GM21723 (cell line): ENCODE results near the gene RPS6KA2.

ENCODE experiments used
- ATAC-seq: cut with Tn5 transposase; IDR thresholded peaks from one replicate; pipeline ENCODE4 v1.9.1; 2021; ENCODE audit warnings: mild to moderate bottlenecking, moderate library complexity; ENCODE audit not compliant: unreplicated experiment

The RPS6KA2 gene

DNA sequence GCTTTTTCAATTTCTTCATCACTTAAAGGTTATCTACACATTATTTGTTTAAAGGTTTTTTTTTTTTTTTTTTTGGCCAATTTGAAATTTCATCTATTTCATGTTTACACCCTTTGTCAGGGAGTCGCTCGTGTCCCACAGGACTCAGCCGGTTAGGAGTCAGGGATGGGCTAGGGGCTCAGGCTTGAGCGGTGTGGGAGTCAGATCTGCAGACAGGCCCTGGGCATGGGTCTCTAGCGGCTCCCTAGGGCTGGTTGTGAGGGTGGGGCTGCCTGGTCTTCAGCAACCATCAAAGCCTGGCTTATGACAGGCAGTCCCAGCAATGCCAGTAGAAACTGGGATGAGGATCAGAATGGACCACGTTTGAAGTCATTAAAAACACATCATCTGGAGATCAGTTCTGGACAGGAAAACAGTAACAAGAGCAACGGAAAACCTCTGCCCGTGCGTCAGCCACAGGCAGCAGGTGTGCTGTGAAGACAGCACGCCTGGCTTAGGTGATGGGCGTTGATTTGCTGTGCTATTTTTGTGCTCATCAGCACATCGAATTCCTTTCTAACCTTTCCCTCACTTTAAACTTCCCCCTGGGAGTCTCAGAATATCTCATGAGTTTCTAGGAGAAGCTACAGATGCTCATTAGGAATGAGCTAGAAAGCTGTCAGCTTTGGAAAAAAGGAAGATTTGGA, 153.0 kb downstream of the RPS6KA2 start:
- ATAC-seq: no peak

GRCh38 chr6:166472636-166473035, 154.4 kb downstream of the RPS6KA2 start:
- ATAC-seq: no peak

DNA sequence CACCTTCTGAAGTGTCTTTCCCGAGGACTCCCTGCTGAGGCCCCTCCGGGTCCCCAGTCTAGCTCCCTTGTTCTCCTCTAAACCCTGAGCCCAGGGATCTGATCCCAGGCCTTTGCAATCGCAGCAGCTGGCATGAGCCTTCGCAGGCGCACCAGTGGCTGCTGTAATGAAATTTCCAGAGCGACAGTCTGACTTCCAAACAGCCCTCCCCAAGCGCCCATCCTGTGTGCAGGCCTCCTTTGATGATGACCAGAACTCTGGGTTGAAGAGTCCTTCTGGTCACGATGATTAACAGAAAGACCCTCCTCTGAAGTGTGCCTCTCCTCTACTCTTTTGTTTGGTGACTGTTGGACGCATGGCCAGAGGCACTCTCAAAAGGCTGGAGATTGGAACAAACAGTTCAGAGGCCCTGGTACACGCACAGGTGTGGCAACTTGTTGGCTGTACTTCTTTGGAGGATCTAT, 155.2 kb downstream of the RPS6KA2 start:
- no peak for ATAC-seq

- no peak for ATAC-seq
Observed at GRCh38 chr6:166470863-166471410, 156.1 kb downstream of the RPS6KA2 start.

DNA sequence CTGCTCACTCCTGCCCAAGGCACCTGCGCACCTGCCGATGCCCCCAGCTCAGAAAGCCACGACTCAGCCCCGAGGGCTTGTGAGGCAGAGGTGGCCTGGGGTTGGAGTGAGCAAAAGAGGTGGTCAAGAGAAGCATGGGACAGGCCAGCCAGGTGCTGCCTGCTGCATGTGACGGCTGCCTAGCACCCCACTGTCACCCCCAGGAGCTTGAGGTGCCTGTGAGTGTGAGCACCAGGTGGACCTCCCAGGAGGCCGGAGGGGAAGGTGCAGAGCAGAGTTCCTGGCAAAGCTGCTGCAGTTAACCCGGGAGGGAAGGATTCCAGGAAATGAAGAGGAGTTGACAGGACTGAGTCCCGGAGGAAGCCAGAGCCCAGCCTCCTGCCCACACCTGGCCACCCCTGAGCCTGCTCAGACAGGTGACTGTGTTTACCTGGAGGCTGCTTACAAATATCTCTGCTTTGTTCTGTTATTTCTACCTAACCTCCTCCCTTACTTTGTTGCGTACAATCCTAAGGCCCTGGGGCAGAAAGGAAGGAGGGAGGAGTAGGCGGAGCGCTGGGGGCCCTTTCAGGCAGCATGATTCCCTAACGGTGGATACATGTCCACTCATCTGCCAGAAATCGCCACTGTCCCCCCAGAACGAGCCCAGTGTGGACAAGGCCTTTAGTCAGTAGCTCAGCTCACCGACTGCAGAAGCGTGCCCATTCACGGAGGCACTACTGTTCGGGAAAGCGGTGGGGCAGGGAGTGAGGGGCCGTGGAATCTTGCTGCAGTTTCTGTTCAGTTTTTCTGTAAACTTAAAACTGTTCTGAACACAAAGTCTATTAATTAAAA, 156.8 kb downstream of the RPS6KA2 start:
- no peak for ATAC-seq

DNA sequence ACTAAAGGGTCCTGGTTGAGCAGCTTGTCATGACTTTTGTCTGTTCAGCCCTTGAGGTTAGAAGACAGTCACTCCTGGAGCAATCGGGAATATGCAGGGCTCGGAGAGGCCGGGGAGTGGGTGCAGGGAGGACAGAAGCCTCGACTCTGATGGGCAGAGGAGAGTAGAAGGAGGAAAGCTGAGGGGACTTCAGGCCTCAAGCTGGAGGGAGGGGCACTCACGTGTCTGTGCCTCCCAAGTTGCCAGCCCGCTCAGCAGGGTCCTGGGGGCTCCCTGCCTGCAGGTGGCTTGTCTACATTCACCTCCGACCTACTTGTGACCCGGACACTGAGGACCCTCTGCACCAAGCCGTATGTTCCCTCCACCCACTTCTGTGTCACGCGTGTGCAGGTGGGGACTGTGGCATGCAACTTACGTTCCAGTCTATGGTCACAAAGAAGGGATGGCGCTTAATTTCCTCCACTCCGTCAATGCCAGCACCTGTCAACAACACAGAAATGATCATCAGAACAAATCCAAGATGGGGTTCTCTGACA, 157.6 kb downstream of the RPS6KA2 start:
- no peak for ATAC-seq

DNA sequence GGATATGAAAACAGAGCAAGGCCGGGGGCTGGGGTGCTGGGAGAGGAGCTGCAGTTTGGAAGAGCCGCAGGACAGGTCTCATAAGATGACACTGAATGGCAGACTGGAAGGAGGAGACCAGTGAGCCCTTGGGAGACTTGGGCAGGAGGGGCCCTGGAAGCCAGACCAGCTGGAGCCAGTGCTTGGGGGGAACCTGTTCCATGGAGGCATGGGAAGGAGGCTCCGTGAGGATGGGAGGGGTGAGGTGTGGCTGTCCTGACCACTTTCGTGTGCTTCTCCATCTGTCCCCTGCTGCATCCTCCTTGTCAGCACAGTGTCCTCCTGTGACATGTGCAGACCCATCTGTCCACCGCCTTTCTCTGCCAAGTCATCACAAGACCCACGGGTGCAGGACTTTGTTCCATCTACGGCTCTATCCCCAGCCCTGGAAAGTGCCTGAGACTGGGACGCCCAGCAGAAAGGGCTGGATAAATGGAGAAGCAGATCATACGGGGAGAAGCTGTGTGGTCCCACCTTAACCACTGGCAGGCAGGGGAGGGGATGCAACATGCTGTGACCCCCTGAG, 159.5 kb downstream of the RPS6KA2 start:
- no peak for ATAC-seq

GRCh38 chr6:166466178-166467122, 160.6 kb downstream of the RPS6KA2 start:
- no peak for ATAC-seq

DNA sequence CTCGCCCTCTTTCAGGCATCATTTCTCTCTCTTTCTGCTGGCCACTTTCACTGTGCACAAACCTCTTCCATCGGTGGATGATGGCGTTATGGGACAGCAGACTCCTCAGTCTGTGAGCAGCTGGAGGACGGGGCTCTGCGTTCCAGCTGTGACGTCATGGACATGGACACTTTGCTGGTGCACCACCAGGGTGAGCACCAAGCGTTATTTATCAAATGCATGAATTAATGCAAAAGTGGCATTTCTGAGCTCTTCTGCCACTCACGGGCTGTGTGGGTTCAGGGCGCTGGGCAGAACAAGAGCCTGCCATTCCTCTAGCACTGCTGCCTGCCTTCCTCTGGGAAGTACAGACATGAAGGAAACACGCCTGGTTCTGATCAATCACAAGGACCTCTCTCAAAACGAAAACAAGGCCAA, 161.4 kb downstream of the RPS6KA2 start:
- no peak for ATAC-seq

GRCh38 chr6:166465003-166465399, 162.1 kb downstream of the RPS6KA2 start:
- no peak for ATAC-seq

DNA sequence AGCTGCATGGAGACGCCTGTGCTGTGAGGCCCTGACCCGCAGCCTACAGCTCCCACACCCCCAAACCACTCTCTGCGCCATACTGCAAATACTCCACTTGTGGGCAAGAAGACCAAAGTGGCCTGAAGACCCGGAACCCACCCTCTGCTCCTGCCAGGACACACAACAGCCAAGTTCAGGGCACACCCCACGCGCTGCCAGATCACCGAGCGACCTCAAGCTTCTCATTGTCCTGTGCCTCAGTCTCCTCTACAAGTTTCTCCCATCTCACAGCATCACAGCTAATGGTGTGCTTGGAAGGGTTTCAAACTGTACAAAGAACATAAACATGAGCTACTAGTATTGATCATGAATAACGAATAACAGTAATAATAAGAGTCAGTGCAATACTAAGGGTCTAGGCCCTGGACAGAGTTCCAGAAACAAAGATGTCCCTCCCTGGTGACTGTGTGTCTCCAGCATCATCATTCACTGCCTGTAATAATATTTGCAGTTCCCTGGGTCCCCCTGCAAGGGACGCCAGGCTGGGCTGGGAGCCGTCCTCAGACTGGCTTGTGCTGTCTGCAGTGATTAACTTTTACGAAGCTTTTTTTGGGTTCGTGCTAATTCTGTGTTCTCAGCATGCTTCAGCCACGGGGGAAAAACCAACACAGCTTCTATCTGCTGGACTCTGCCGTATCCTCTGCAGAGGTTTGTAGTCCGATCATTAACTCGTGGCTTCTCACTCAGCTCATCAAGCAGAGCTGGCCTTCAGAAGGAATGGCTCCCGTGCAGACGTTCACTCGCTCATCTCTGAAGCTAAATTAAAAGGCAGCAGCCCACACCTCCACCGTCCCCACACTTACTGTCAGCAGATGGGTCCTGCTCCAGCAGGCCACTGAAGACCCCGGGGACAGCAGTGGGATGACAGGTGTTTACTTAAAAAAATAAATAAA, 162.7 kb downstream of the RPS6KA2 start:
- no peak for ATAC-seq

DNA sequence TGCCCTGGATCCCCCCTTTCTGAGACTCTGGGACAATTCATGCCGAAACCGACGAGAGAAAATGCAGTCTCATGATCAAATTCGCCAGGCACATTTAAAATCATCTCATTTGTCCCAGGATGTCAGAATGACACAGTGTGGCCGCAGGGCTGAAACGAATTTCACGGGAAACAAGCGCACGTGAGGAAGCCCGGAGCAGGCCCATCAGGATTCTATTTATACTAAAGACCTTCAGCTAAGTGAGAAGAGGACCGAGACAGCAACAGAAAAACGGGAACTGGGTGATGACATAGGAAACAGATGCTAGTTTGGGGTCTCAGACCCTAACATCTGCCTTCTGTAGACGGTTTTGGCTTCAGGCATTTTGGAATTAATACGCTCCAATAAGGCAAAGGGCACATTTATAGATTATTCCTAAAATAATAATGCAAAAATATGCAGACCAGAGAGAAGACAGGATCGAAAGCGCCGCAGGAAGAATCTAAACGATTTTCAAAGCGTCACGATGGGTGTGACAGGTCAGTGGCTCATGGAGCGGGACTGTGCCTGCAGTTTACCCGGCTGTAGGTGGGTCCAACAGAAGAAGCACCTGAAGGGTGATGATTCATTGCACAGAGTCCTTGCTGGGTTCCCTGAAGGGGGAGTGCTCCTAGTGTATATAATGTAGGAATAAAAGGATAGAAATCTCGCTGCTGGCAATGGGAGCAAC, 163.5 kb downstream of the RPS6KA2 start:
- no peak for ATAC-seq

DNA sequence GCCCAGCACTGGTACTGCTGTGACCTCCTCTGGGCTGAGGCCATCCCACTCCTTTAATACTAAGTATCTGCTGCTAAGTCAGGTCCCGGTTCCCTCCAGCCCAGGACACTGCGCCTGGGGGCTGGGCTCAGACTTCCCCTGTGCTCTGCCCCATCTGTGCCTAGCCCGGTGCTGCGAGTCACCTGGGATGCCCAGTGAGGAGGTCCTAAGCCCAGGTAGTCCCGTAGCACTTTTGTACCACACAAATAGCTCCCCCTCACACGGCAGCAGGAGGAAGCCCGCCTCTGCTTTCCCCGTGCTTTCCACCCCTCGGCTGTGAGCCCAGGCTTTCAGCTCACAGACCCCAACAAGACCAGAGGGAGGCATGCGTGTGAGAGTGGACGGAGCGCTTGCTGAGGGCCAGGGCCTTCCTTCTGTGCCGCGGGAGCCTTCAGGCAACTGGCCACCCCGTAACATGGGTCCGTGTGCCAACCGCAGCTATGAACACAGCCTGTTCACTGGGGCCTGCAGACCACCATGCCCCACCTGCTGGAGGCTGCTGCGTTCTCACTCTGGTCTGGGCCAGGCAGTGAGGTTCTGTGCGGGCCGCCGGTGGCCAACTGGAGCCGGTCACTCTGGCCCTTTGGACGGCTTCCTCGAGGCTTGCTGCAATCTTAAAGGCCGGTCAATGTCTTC, 164.5 kb downstream of the RPS6KA2 start:
- ATAC-seq: no peak

GRCh38 chr6:166461821-166462460, 165.1 kb downstream of the RPS6KA2 start:
- ATAC-seq: no peak

- ATAC-seq: no peak
Observed at GRCh38 chr6:166460473-166461437, 166.3 kb downstream of the RPS6KA2 start.

GRCh38 chr6:166459906-166460305, 167.1 kb downstream of the RPS6KA2 start:
- ATAC-seq: no peak
